ENCODE data around the gene ICA1L.

ICA1L gene

DNA sequence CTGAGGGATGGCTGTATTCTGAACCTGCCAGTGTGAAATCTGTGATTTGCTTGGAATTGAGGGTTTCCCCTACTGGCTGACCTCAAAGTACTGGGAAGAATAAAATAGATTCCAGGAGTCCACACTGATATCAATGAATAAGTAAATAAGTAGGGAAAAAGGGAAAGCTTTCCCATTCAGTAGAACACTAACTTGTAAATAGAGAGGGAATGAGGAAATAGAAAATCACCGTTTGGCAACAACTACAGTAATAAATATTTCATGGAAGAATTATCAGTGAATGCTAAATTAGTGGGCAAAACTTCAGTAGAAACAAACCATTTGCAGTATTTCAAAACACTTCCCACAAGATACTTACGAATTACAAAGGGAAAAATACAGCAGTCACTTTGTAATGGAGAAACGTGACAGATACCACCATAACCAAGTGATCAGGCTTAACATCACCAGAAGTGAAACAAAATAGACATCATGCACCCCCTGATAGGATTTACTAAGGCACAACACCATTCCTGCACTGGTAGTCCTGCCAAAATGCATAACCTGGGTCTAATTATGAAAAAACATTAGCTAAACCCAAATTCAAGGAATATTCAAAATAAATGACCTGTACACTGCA is 88.5 kb downstream of the ICA1L start:
- no peak overlapping the region for H3K27ac Mint-ChIP-seq
- no peaks in the 10 kb centered on the region for H3K4me1 Mint-ChIP-seq (ENCODE audit: low read depth)
- H3K27me3 Mint-ChIP-seq: no peaks in the 10 kb centered on the region
- H3K36me3 Mint-ChIP-seq (ENCODE audit: low read depth): peaks cover 68% of the 10 kb centered on the region
- H3K4me3 Mint-ChIP-seq: no peak overlapping the region
- intact Hi-C loops (cut with micrococcal nuclease): no loop called here
- no peaks in the 10 kb centered on the region for H3K9me3 Mint-ChIP-seq

DNA sequence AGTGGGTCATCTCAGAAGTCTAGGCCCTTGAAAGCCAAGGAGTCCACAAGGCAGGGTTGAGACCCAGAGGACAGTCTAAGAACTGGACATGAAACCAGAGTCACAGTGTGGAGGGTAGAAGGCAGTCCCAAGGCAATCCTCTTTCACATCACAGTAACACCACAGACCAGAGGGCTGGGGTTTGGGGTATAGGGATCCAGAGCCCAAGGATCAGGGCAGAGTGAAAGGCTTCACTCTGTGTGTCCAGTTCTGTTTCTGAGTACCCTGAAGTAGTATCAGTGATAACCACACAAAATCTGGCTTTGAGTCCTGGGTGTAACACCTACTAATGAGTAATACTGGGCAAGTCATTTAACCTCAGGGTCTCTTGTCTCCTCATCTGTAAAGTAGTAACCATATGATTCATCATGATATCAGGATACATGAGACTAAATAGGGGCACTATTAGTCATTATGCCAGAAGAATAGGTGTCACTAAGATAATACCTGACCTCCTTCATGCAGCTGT is 91.0 kb downstream of the ICA1L start:
- no peak overlapping the region for H3K4me3 Mint-ChIP-seq
- peaks cover 59% of the 10 kb centered on the region for H3K36me3 Mint-ChIP-seq (ENCODE audit: low read depth)
- no peaks in the 10 kb centered on the region for H3K27me3 Mint-ChIP-seq
- H3K27ac Mint-ChIP-seq: no peak overlapping the region
- H3K9me3 Mint-ChIP-seq: no peaks in the 10 kb centered on the region
- intact Hi-C loops (cut with micrococcal nuclease): no loop called here
- H3K4me1 Mint-ChIP-seq (ENCODE audit: low read depth): no peaks in the 10 kb centered on the region

DNA sequence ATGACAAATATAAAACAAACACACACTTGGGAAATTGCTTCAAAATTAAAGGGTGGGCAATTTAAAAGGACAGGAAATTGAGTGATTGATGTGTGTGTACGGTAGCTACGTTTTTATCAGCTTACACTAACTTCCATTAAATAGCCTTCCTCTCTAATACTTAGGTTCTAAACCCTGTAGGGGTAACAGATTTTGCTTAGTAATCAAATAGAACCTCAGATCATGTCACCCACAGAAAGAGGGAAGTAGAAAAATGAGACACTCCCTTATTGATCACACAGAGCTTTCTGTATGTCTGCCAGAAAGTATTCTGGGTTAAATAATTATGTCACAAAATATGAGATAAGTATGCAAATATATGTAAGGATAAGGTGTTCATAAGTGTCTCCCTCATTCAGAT is 93.3 kb downstream of the ICA1L start:
- H3K27me3 Mint-ChIP-seq: no peaks in the 10 kb centered on the region
- H3K4me3 Mint-ChIP-seq: no peak overlapping the region
- H3K9me3 Mint-ChIP-seq: no peaks in the 10 kb centered on the region
- H3K27ac Mint-ChIP-seq: no peak overlapping the region
- intact Hi-C loops (cut with micrococcal nuclease): no loop called here
- H3K36me3 Mint-ChIP-seq (ENCODE audit: low read depth): peaks cover 68% of the 10 kb centered on the region
- H3K4me1 Mint-ChIP-seq (ENCODE audit: low read depth): no peaks in the 10 kb centered on the region

DNA sequence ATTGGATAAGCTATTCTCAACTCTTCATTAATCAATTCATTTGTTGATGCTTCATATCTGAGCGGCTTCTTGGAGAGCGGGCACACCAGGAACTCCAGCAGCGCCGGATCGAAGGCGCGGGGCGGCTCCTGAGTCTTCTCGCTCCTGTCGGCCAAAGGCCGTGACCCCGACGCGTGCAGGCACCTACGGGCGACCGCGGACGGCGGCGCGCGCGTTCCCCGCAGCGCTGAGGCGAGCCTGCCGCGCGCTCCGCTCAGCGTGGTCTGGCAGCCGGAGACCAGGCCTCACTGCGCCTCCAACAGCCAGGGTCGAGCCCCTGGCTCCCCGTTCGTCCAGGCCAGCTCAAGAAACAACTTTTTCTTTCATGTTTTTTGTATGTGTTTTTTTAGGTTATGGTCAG is 97.5 kb downstream of the ICA1L start:
- H3K36me3 Mint-ChIP-seq (ENCODE audit: low read depth): peaks cover 40% of the 10 kb centered on the region
- H3K27me3 Mint-ChIP-seq: no peaks in the 10 kb centered on the region
- H3K9me3 Mint-ChIP-seq: no peaks in the 10 kb centered on the region
- H3K27ac Mint-ChIP-seq: no peak overlapping the region
- no peak overlapping the region for H3K4me3 Mint-ChIP-seq
- no peaks in the 10 kb centered on the region for H3K4me1 Mint-ChIP-seq (ENCODE audit: low read depth)
- intact Hi-C loops (cut with micrococcal nuclease): no loop called here

DNA sequence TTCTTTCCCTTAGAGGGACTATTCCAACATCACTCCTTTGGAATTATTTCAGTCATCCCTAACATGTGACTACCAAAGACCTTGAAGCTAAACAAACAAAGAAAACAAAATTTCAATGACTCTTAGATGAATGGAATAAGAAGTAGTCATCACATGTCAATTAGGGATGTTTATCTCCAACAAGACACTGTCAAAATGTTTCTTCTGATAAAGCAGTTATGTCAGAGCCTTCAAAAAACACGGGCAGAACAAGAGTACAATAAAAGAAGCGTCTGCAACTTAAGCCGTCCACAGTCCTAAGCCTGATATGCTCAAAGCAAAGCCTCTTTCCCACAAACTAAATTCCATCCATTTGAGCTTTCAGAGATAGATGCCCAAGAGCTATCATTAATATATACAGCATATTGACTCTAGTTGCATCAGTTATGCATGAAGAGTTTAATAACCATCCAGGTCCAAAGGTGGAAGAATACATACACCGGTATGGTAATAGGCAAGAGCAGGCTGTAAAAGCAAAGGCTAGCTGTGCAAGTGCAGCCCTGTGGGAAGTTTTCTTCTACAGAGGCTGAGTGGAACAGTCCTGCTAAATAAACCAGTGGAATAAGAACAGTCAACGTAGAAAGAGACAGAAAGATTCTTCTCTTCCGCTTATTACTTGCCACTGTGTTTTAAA is 98.1 kb downstream of the ICA1L start:
- no peaks in the 10 kb centered on the region for H3K9me3 Mint-ChIP-seq
- intact Hi-C loops (cut with micrococcal nuclease): no loop called here
- no peaks in the 10 kb centered on the region for H3K27me3 Mint-ChIP-seq
- no peaks in the 10 kb centered on the region for H3K4me1 Mint-ChIP-seq (ENCODE audit: low read depth)
- H3K27ac Mint-ChIP-seq: no peak overlapping the region
- no peak overlapping the region for H3K4me3 Mint-ChIP-seq
- H3K36me3 Mint-ChIP-seq (ENCODE audit: low read depth): peaks cover 34% of the 10 kb centered on the region

DNA sequence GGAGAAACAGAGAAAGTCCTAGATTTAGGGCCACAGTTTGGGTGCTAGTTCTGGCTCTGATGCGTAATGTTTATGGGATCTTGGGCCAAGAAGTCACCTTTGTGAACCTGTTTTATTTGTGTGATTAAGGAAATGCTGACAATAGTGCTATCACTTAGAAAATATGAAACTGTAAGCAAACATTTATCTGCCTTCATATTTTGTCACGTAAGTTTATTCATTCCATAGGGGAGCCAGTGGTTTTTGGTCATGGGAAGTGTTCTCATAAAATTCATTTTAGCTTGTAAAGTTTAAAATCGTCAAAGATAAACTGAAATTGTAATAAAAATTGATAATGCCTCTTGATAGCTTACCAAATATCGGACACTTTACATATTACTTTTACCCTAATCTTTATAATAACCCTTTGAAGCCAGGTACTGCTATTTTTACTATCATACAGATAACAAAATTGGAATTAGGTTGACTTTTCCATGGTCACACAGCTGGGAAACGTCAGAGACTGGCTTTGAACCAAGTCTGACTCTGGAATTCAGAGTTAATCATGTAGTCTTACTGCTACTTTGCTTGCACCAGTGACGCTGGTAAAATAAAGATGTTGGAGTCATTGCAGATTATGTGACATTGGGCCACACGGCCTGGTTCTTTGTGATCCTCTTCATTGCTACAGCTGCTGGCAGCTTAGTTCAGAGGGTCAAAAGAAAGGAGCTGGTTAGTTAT is 99.7 kb downstream of the ICA1L start:
- H3K27ac Mint-ChIP-seq: no peak overlapping the region
- intact Hi-C loops (cut with micrococcal nuclease): no loop called here
- H3K4me1 Mint-ChIP-seq (ENCODE audit: low read depth): no peaks in the 10 kb centered on the region
- H3K9me3 Mint-ChIP-seq: no peaks in the 10 kb centered on the region
- no peak overlapping the region for H3K4me3 Mint-ChIP-seq
- H3K36me3 Mint-ChIP-seq (ENCODE audit: low read depth): peaks cover 29% of the 10 kb centered on the region
- H3K27me3 Mint-ChIP-seq: no peaks in the 10 kb centered on the region

DNA sequence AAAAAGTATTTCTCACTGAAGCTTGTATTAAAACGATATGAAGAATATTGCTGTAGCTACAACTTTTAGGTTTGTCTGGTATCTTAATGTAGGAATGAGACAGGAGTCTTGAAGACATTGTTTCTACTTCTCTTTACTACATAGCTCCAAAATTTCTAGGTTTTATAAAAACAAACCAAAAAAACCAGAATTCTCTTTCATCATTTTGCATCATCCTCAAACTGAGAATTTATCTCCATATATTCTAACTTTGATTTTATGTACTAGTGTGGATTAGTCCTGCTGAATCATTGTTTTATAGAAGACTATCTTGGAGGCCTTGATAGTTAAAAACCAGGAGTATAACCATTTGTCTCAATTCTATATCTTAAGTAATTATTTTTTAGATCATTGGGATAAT is 100.2 kb downstream of the ICA1L start:
- no peaks in the 10 kb centered on the region for H3K27me3 Mint-ChIP-seq
- H3K4me1 Mint-ChIP-seq (ENCODE audit: low read depth): no peaks in the 10 kb centered on the region
- no peak overlapping the region for H3K4me3 Mint-ChIP-seq
- no peak overlapping the region for H3K27ac Mint-ChIP-seq
- no peaks in the 10 kb centered on the region for H3K9me3 Mint-ChIP-seq
- peaks cover 34% of the 10 kb centered on the region for H3K36me3 Mint-ChIP-seq (ENCODE audit: low read depth)
- intact Hi-C loops (cut with micrococcal nuclease): no loop called here

DNA sequence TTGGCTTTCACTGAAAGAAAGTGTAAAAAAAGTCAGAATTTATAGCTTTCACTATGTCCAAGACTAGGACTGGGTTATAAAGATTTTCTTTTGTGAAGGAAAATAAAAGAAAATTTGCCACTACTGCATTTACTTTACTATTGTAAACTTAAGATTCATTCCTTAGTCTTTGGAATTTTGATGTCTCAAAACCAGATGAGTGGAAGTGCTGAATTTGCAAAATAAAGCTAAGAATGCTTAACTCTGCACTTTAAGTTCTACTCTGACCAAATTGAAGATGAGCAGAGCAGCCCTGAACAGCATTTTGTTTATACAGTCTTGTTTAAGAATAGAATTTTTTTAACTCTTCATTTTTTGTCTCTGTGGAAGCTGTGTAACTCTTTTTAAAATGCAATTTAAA is 102.4 kb downstream of the ICA1L start:
- H3K36me3 Mint-ChIP-seq (ENCODE audit: low read depth): peaks cover 42% of the 10 kb centered on the region
- H3K4me3 Mint-ChIP-seq: no peak overlapping the region
- no peak overlapping the region for H3K27ac Mint-ChIP-seq
- no peaks in the 10 kb centered on the region for H3K27me3 Mint-ChIP-seq
- intact Hi-C loops (cut with micrococcal nuclease): no loop called here
- H3K9me3 Mint-ChIP-seq: no peaks in the 10 kb centered on the region
- H3K4me1 Mint-ChIP-seq (ENCODE audit: low read depth): peaks cover 12% of the 10 kb centered on the region

DNA sequence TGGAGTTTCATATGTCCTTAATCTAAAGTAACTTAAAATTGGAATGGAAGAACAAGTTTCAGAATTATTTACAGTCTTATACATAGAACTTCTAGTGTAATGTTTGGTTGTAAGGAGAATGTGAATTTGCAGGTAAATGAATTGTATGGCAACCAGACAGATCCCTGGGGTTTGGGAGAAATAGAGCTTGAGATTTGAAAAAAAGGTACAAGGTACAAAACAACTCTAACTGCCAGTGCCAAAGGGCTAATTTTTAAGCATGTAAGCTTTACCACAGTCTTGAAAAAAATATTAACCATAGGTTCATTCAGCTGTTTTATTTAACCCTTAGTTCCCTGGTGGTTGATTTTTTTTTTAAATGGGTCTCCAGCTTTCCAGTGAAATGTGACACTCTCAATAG is 103.3 kb downstream of the ICA1L start:
- Mint-ChIP-seq H3K36me3 (ENCODE audit: low read depth) (peaks cover 39% of the 10 kb centered on the region), H3K27me3 (no peaks in the 10 kb centered on the region), H3K27ac (no peak overlapping the region), H3K4me3 (no peak overlapping the region), H3K9me3 (no peaks in the 10 kb centered on the region), H3K4me1 (ENCODE audit: low read depth) (peaks cover 18% of the 10 kb centered on the region)
- intact Hi-C loops (cut with micrococcal nuclease): no loop called here

DNA sequence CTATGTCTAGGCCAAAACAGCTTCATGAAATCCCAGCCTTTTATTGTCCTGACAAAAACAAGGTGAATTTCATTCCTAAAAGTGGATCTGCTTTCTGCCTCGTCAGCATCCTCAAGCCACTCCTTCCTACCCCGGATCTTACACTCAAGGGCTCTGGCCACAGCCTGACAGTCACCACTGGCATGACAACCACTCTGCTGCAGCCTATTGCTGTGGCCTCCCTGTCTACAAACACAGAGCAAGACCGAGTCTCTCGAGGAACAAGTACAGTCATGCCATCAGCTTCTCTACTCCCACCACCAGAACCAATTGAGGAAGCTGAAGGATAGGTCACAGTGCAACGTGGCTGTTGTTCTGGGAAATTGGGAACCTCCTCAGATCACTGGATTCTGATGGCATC is 106.1 kb downstream of the ICA1L start:
- Mint-ChIP-seq H3K27me3 (no peaks in the 10 kb centered on the region), H3K27ac (no peak overlapping the region), H3K4me1 (ENCODE audit: low read depth) (peaks cover 26% of the 10 kb centered on the region), H3K36me3 (ENCODE audit: low read depth) (peaks cover 49% of the 10 kb centered on the region), H3K9me3 (no peaks in the 10 kb centered on the region), H3K4me3 (no peak overlapping the region)
- intact Hi-C loops (cut with micrococcal nuclease): no loop called here

DNA sequence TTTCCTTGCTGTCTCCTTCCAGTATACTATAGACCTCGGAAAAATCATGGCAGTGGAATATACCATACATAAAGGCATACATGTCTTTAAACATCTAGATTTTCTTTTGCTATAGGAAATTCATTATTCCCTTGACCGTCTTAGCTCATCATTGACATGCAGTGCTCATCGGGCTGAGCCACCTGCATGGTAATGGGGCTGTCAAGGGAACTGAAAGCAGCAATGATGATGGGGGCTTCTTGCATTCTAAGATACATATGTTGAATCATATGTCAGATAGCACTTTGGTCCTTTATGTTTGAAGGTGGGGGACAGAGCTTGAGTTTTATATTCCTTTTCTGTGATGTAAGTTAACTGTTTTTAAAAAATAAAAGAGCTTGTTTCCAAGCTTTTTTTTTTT is 106.6 kb downstream of the ICA1L start:
- Mint-ChIP-seq H3K27me3 (no peaks in the 10 kb centered on the region), H3K27ac (no peak overlapping the region), H3K36me3 (ENCODE audit: low read depth) (peaks cover 50% of the 10 kb centered on the region), H3K4me3 (no peak overlapping the region), H3K9me3 (no peaks in the 10 kb centered on the region), H3K4me1 (ENCODE audit: low read depth) (peaks cover 26% of the 10 kb centered on the region)
- intact Hi-C loops (cut with micrococcal nuclease): no loop called here

DNA sequence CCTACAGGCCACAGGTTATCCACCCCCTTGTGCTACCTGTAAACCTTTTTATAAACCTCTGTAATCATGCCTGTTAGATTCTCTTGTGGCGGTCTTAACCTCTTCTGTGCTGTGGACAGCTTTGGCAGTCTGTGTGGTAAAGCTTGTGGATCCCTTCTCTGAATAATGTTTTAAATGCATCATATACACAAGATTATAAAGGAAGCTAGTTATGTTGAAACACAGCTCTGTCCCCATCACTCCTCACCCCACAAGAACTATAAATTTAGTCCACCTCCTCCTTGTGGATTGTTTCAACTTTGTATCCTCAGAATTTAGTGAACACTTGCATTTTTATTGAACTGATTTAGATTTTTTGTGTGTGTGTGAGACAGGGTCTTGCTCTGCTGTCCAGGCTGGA is 107.7 kb downstream of the ICA1L start:
- intact Hi-C loops (cut with micrococcal nuclease): no loop called here
- Mint-ChIP-seq H3K27ac (no peak overlapping the region), H3K4me3 (no peak overlapping the region), H3K27me3 (no peaks in the 10 kb centered on the region), H3K9me3 (no peaks in the 10 kb centered on the region), H3K4me1 (ENCODE audit: low read depth) (peaks cover 26% of the 10 kb centered on the region), H3K36me3 (ENCODE audit: low read depth) (peaks cover 56% of the 10 kb centered on the region)

DNA sequence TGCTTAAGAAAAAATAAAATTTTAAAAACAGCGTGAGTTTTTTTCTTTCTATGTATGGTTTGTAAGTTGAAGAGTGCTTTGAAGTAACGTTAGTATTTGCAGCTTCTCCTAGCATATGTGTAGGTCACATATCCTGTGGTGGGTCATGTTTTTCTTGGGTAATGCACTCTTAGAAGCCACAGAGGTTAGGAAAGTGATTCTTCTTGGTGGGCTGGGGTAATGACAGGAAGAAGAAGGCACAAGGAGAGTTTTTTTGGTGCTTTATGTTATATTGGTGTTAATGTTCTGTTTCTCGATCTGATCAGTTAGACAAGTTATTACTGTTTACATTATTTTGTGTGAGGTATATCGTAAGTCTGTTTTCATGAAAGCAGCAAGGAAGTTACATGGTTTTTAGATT is 109.0 kb downstream of the ICA1L start:
- Mint-ChIP-seq H3K4me3 (no peak overlapping the region), H3K9me3 (no peaks in the 10 kb centered on the region), H3K27me3 (no peaks in the 10 kb centered on the region), H3K4me1 (ENCODE audit: low read depth) (peaks cover 26% of the 10 kb centered on the region), H3K36me3 (ENCODE audit: low read depth) (peaks cover 66% of the 10 kb centered on the region), H3K27ac (no peak overlapping the region)
- intact Hi-C loops (cut with micrococcal nuclease): no loop called here

DNA sequence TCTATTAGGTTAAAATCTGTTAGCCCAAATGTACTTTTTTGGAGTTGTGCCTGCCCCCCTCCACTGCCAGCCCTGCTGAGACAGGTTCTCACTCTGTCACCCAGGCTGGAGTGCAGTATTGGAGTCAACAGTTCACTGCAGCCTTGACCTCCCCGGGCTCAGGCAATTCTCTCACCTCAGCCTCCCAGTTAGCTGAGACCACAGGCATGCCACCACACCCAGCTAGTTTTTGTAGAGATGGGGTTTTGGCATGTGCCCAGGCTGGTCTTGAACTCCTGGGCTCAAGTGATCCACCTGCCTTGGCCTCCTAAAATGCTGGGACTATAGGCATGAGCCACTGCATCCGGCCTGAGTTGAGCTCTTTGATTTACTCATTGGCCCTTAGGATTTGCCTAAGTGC is 110.7 kb downstream of the ICA1L start:
- no peaks in the 10 kb centered on the region for H3K9me3 Mint-ChIP-seq

More for the DNA sequence above, 110.7 kb downstream of the ICA1L start:
- intact Hi-C loops (cut with micrococcal nuclease): no loop called here
- Mint-ChIP-seq H3K36me3 (ENCODE audit: low read depth) (peaks cover 70% of the 10 kb centered on the region), H3K27me3 (no peaks in the 10 kb centered on the region), H3K4me3 (no peak overlapping the region), H3K4me1 (ENCODE audit: low read depth) (peaks cover 24% of the 10 kb centered on the region), H3K27ac (no peak overlapping the region)
